Gastroesophageal sphincter (tissue), 4 donors: Measurements from ENCODE around the gene IGSF23. TPM values are rescaled to one million over a fixed set of nuclear protein-coding genes. Genes with fewer than 3 reads are reported as not detected.

ENCODE experiments used
- ATAC-seq: fragments of 150-250 bp; one replicate; pipeline ENCODE4 v1.9.1; 2016; ENCODE audit warnings: mild to moderate bottlenecking, moderate library complexity
- H3K27ac ChIP-seq, 4 donors: fragments of 200-600 bp; sonication (generic) in 3 of 4; 1 replicate in 3 of 4; 2 replicates in 1 of 4; pipeline ENCODE4 v1.5.1; 2016 to 2019
- H3K27me3 ChIP-seq: fragments of 200-600 bp; sonication (generic); one replicate; pipeline ENCODE4 v1.5.1; 2019
- H3K36me3 ChIP-seq, 2 donors: fragments of 200-600 bp; sonication (generic); one replicate each; pipeline ENCODE4 v1.5.1; 2019; ENCODE audit warnings: control low read depth in 1 of 2
- H3K4me1 ChIP-seq, 3 donors: fragments of 200-600 bp; sonication (generic); 1 replicate in 2 of 3; 2 replicates in 1 of 3; pipeline ENCODE4 v1.5.1; 2016 to 2019; ENCODE audit warnings: control low read depth in 2 of 3
- H3K4me3 ChIP-seq, 2 donors: fragments of 200-600 bp; sonication (generic); one replicate each; pipeline ENCODE4 v1.5.1; 2019; ENCODE audit warnings: mild to moderate bottlenecking in 1 of 2, moderate library complexity in 1 of 2
- H3K9me3 ChIP-seq, 3 donors: fragments of 200-600 bp; sonication (generic); one replicate each; pipeline ENCODE4 v1.5.1; 2017 to 2019; ENCODE audit warnings: control low read depth in 2 of 3
- EP300 ChIP-seq: sonication (generic); formaldehyde crosslinking; IDR thresholded peaks from one replicate; pipeline ENCODE4 v1.6.1; 2017; ENCODE audit warnings: antibody characterized with exemption, mild to moderate bottlenecking
- POLR2A ChIP-seq, 2 donors: fragments of 450-650 bp; IDR thresholded peaks; one replicate each; pipeline ENCODE4 v1.6.1; 2017; ENCODE audit warnings: antibody characterized with exemption in 2 of 2, mild to moderate bottlenecking in 2 of 2, moderate library complexity in 1 of 2
- POLR2AphosphoS5 ChIP-seq: sonication (generic); formaldehyde crosslinking; IDR thresholded peaks from one replicate; pipeline ENCODE4 v1.6.1; 2017; ENCODE audit warnings: antibody characterized with exemption
- WGBS, 2 donors: methylation state at CpG; one replicate each; pipeline ENCODE4 v1.1.5; 2018; ENCODE audit warnings: low coverage in 1 of 2; 5-methylcytosine and 5-hydroxymethylcytosine counted together
- total RNA-seq, 4 donors: library from RNA; depleted of rRNA; stranded (reverse); fragments of >200 nt; gene quantifications; one replicate each; pipeline ENCODE4 v1.1.0, GENCODE V29; 2016
- TF ChIP-seq, protein P1 (sequence below), 4 experiments: fragments of 200-600 bp in 2 of 4; fragments of 450-650 bp in 2 of 4; sonication (generic) in 1 of 4; IDR thresholded peaks; one replicate each; pipeline ENCODE4 v1.5.1; 2017 to 2019; ENCODE audit warnings: antibody characterized with exemption in 4 of 4, mild to moderate bottlenecking in 2 of 4, moderate library complexity in 2 of 4

The IGSF23 gene
- total RNA-seq, 4 donors from 2014 or later, result not detected

DNA sequence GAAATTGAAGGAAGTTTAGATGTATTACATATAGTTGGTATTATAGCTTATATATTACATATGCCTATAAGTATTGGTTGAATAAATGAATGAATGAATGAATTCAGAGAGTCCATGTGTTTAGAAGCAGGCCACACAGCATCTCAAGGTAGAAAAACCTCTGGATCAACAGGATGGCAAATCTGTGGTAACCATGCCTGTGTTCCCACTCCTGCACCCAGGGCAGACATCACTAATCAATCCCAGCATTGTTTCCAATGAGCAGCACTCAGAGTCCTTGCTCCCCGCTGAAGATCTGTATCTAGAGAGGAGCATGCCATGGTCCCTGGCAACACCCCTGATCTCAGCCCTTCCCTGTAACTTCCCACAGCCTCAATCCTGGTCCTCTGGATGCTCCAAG, 58.9 kb downstream of the IGSF23 start:
- no peaks in the 10 kb centered on the region for H3K4me1 ChIP-seq
- no peak for ATAC-seq
- TF ChIP-seq POLR2AphosphoS5, result no peak
- TF ChIP-seq, protein P1, sequence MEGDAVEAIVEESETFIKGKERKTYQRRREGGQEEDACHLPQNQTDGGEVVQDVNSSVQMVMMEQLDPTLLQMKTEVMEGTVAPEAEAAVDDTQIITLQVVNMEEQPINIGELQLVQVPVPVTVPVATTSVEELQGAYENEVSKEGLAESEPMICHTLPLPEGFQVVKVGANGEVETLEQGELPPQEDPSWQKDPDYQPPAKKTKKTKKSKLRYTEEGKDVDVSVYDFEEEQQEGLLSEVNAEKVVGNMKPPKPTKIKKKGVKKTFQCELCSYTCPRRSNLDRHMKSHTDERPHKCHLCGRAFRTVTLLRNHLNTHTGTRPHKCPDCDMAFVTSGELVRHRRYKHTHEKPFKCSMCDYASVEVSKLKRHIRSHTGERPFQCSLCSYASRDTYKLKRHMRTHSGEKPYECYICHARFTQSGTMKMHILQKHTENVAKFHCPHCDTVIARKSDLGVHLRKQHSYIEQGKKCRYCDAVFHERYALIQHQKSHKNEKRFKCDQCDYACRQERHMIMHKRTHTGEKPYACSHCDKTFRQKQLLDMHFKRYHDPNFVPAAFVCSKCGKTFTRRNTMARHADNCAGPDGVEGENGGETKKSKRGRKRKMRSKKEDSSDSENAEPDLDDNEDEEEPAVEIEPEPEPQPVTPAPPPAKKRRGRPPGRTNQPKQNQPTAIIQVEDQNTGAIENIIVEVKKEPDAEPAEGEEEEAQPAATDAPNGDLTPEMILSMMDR (IDR thresholded peaks at IDR 0.05), result no peak
- no peak for TF ChIP-seq EP300
- no peak for TF ChIP-seq POLR2A (IDR thresholded peaks at IDR 0.05)
- no peaks in the 10 kb centered on the region for H3K9me3 ChIP-seq
- no peak overlapping the region for H3K27ac ChIP-seq
- no peak overlapping the region for H3K4me3 ChIP-seq
- no CpG with 5 or more reads among the region's 1 CpG for WGBS, 2 donors
- H3K27me3 ChIP-seq, result no peaks in the 10 kb centered on the region
- H3K36me3 ChIP-seq, result peaks cover 0 to 11% of the 10 kb centered on the region in 2 donors

DNA sequence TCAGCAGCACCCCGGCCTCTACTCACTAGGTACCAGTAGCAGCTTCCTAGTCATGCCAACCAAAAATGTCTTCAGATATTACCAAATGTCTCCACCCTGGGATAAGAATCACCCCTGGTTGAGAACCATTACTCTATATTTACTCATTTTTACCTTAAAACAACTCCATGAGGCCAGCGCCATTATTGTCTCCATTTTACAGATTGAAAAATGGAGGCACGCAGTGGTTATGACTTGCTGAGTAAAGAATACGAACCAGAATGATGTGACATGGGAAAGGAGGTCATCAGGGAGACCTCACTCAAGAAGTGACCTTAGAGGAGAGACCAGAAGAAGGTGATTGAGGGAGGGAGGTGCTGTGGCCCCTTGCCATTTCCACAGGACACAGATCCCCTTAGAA, 60.1 kb downstream of the IGSF23 start:
- TF ChIP-seq EP300 (no peak), POLR2AphosphoS5 (no peak), POLR2A (IDR thresholded peaks at IDR 0.05) (no peak)
- TF ChIP-seq, protein P1 (IDR thresholded peaks at IDR 0.05), result no peak
- ATAC-seq, result no peak
- Histone ChIP-seq H3K9me3 (no peaks in the 10 kb centered on the region), H3K27me3 (no peaks in the 10 kb centered on the region), H3K4me1 (no peaks in the 10 kb centered on the region), H3K4me3 (no peak overlapping the region), H3K27ac (no peak overlapping the region), H3K36me3 (peaks cover 0 to 11% of the 10 kb centered on the region in 2 donors)
- WGBS, 2 donors, result 77 to 100% methylated on average over 1 to 4 of the region's 4 CpGs

DNA sequence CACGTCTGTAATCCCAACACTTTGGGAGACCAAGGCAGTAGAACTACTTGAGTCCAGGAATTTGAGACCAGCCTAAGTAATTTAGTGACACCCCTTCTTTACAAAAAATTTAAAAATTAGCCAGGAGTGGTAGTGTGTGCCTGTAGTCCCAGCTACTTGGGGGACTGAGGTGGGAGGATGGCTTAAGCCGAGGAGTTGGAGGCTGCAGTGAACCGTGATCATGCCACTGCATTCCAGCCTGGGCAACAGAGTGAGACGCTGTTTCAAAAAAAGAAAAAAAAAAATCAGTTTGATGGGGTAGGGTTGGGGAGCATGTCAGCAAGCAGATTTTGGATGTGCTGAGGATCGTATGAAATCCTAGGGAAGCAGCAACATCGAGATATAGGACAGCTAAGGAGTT, 62.2 kb downstream of the IGSF23 start:
- Histone ChIP-seq H3K4me1 (no peaks in the 10 kb centered on the region), H3K9me3 (no peaks in the 10 kb centered on the region), H3K27ac (no peak overlapping the region), H3K36me3 (peaks cover 0 to 26% of the 10 kb centered on the region in 2 donors), H3K27me3 (no peaks in the 10 kb centered on the region), H3K4me3 (no peak overlapping the region)
- no peak for TF ChIP-seq POLR2A (IDR thresholded peaks at IDR 0.05)
- TF ChIP-seq POLR2AphosphoS5, result no peak
- TF ChIP-seq, protein P1 (IDR thresholded peaks at IDR 0.05), result no peak
- no peak for TF ChIP-seq EP300
- no peak for ATAC-seq
- WGBS, 2 donors, result 78 to 96% methylated on average over 5 to 6 of the region's 6 CpGs

DNA sequence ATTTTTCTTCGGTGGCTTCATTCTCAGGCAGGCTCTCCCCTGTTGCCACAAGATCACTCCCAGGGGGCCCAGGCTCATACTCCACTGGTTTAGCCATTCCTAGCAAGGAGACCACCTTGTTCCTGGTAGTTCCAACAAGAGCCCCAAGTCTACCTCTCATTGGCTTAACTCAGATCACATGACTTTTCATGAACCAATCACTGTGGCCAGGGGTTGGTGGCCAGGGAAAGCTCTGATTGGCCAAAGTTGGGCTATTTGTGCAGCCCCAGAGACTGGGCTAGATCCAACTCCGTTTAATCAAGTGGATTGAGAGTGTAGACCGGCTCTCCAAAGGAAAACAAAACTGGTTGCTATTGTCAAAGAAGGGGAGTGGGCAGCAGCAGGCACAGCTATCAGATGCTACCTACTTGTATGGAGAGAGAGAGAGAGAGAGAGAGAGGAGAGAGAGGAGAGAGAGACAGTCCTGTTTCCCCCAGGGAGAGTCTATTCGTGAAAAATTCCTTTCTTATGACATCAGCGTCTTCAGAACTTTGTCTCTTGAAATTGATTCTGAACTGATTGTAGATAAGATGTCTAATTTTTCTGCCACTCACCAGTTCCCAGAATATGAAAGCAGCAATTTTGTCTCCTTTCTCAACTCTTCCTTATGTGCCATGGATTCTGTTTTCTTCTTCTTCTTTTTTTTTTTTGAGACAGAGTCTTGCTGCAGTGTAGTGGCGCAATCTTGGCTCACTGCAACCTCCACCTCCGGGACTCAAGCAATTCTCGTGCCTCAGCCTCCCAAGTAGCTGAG, 63.9 kb downstream of the IGSF23 start:
- H3K4me1 ChIP-seq, result no peaks in the 10 kb centered on the region
- H3K4me3 ChIP-seq, result no peak overlapping the region
- H3K9me3 ChIP-seq, result no peaks in the 10 kb centered on the region
- no peak overlapping the region for H3K27ac ChIP-seq
- ATAC-seq, result no peak
- TF ChIP-seq POLR2A (IDR thresholded peaks at IDR 0.05), result no peak
- TF ChIP-seq EP300, result no peak
- TF ChIP-seq, protein P1 (IDR thresholded peaks at IDR 0.05), result no peak
- no peak for TF ChIP-seq POLR2AphosphoS5
- WGBS, 2 donors, result 52 to 61% methylated on average over 8 of the region's 8 CpGs
- H3K36me3 ChIP-seq, result peaks cover 0 to 36% of the 10 kb centered on the region in 2 donors
- H3K27me3 ChIP-seq, result no peaks in the 10 kb centered on the region

DNA sequence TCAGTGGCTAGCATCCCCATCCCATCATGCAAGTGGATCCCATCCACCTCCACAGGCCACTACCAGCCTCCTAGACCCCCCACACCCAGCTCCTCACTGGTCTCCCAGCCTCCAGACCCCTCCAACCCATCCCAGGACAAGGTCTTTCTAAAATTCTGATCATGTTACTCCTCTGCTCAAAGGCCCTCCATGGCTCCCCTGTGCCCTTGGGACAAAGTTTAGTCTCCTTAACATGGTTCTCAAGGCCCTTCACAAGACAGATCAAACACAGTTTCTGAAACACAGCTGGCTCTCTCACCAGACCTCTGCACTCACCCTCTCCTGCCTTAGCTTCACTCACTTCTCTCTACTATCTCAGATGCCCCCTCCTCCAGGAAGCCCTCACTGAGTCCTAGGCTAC, 67.2 kb downstream of the IGSF23 start:
- Histone ChIP-seq H3K27me3 (no peaks in the 10 kb centered on the region), H3K9me3 (no peaks in the 10 kb centered on the region), H3K36me3 (peaks cover 0 to 55% of the 10 kb centered on the region in 2 donors), H3K27ac (no peak overlapping the region), H3K4me1 (peaks cover 0 to 11% (median 0%) of the 10 kb centered on the region in 3 donors), H3K4me3 (no peak overlapping the region)
- TF ChIP-seq POLR2AphosphoS5 (no peak), EP300 (no peak), POLR2A (IDR thresholded peaks at IDR 0.05) (no peak)
- TF ChIP-seq, protein P1 (IDR thresholded peaks at IDR 0.05), result no peak
- no peak for ATAC-seq
